Progenitor cell of endocrine pancreas (in vitro differentiated cells): Measurements from ENCODE around the gene CDADC1. TPM values are rescaled to one million over a fixed set of nuclear protein-coding genes. Genes with fewer than 3 reads are reported as not detected.

Experiments
- DNase-seq: peaks from one replicate; pipeline ENCODE4 v3.0.0; 2021; ENCODE audit warnings: low spot score; ENCODE audit not compliant: unreplicated experiment
- H3K27ac Mint-ChIP-seq: 2 replicates; pipeline ENCODE4 v1.8.0; 2021; ENCODE audit warnings: mild to moderate bottlenecking, moderate library complexity, mixed read lengths
- H3K27me3 Mint-ChIP-seq: 2 replicates; pipeline ENCODE4 v1.8.0; 2021; ENCODE audit warnings: mixed read lengths
- H3K36me3 Mint-ChIP-seq: 2 replicates; pipeline ENCODE4 v1.8.0; 2022; ENCODE audit warnings: mixed read lengths; ENCODE audit not compliant: insufficient read depth
- H3K4me1 Mint-ChIP-seq: 2 replicates; pipeline ENCODE4 v1.8.0; 2021; ENCODE audit warnings: low read depth, mixed read lengths
- H3K4me3 Mint-ChIP-seq: 2 replicates; pipeline ENCODE4 v1.8.0; 2021; ENCODE audit warnings: low read depth, mild to moderate bottlenecking, moderate library complexity, mixed read lengths
- H3K9me3 Mint-ChIP-seq: 2 replicates; pipeline ENCODE4 v1.8.0; 2021; ENCODE audit warnings: low read depth, mixed read lengths
- CTCF ChIP-seq: fragments of 200-600 bp; sonication (generic); IDR thresholded peaks from one replicate; pipeline ENCODE4 v1.5.0; 2021; ENCODE audit warnings: antibody characterized with exemption, mild to moderate bottlenecking; ENCODE audit not compliant: unreplicated experiment
- total RNA-seq: library from RNA; stranded (reverse); gene quantifications from 2 replicates; pipeline ENCODE4 v1.2.1, GENCODE V29; 2021

CDADC1 gene
- total RNA-seq, 1 donor from 2014 or later: 11.7 TPM

GRCh38 chr13:49240017-49240416 lies 7.7 kb upstream of the CDADC1 start:
- peaks cover 4% of the 10 kb centered on the region for H3K9me3 Mint-ChIP-seq
- H3K27me3 Mint-ChIP-seq: no peaks in the 10 kb centered on the region
- peaks cover 17% of the 10 kb centered on the region for H3K4me1 Mint-ChIP-seq
- DNase-seq: no peak
- no peak overlapping the region for H3K27ac Mint-ChIP-seq
- no peaks in the 10 kb centered on the region for H3K36me3 Mint-ChIP-seq
- peak; percentile 25 for TF ChIP-seq CTCF
- H3K4me3 Mint-ChIP-seq: no peak overlapping the region

GRCh38 chr13:49241296-49241695 lies 6.4 kb upstream of the CDADC1 start:
- DNase-seq: no peak
- Mint-ChIP-seq H3K4me1 (peaks cover 18% of the 10 kb centered on the region), H3K27ac (no peak overlapping the region), H3K36me3 (no peaks in the 10 kb centered on the region), H3K27me3 (no peaks in the 10 kb centered on the region), H3K4me3 (no peak overlapping the region), H3K9me3 (peaks cover 4% of the 10 kb centered on the region)
- no peak for TF ChIP-seq CTCF

- no peak for TF ChIP-seq CTCF
- Mint-ChIP-seq H3K9me3 (no peaks in the 10 kb centered on the region), H3K4me1 (peaks cover 29% of the 10 kb centered on the region), H3K4me3 (no peak overlapping the region), H3K36me3 (no peaks in the 10 kb centered on the region), H3K27me3 (no peaks in the 10 kb centered on the region), H3K27ac (no peak overlapping the region)
- DNase-seq: no peak
Measured at GRCh38 chr13:49245101-49245500, 2.6 kb upstream of the CDADC1 start.

- no peak for TF ChIP-seq CTCF
- Mint-ChIP-seq H3K4me1 (peaks cover 29% of the 10 kb centered on the region), H3K27me3 (no peaks in the 10 kb centered on the region), H3K9me3 (no peaks in the 10 kb centered on the region), H3K27ac (peak overlapping the region; percentile 96), H3K36me3 (no peaks in the 10 kb centered on the region), H3K4me3 (peak overlapping the region; percentile 97)
- DNase-seq: no peak
Measured at GRCh38 chr13:49246850-49247642, 679 bp upstream of the CDADC1 start.

- no peaks in the 10 kb centered on the region for H3K9me3 Mint-ChIP-seq
Measured at GRCh38 chr13:49248622-49249002, 887 bp downstream of the CDADC1 start.

More at GRCh38 chr13:49248622-49249002, 887 bp downstream of the CDADC1 start:
- Mint-ChIP-seq H3K27me3 (no peaks in the 10 kb centered on the region), H3K4me3 (peak overlapping the region; percentile 97), H3K27ac (peak overlapping the region; percentile 96), H3K36me3 (no peaks in the 10 kb centered on the region), H3K4me1 (peaks cover 28% of the 10 kb centered on the region)
- no peak for DNase-seq
- TF ChIP-seq CTCF: peak; percentile 8
